ENCODE data around the gene C16orf92. TPM values are rescaled to one million over a fixed set of nuclear protein-coding genes. Genes with fewer than 3 reads are reported as not detected.
A peak's percentile ranks its signal among the peaks of the same experiment; 100 is the strongest.

C16orf92 gene
- total RNA-seq, 1 donor from 2014 or later: not detected

DNA sequence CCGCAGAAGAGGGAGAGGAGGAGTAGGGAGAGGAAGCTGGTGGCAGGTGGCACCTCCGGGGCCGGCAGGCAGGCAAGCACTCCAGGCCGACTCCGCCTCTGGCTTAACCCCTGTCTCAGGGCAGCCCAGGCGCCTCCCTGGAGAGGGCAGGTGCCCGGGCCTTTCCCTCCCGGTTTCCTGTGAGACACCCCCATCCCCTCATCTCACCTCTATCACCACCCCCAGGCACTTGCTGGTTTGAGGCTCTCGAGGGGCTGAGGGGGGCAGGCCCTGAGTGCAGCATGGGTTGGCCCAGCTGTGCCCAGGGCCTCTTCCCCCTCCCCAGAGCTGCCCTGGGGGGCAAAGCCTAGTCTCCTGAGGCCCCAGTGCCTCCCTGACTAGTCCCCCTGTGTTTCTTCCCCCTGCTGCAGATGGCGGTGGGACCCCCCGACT lies 18.2 kb upstream of the C16orf92 start:
- TF ChIP-seq CTCF (IDR thresholded peaks at IDR 0.05; ENCODE audit: insufficient read depth, low read depth, low read length): no peak
- TF ChIP-seq EZH2 (IDR thresholded peaks at IDR 0.05; ENCODE audit: insufficient read depth, low read length): no peak
- Histone ChIP-seq H3K27me3 (ENCODE audit: insufficient read depth, low read length) (no peaks in the 10 kb centered on the region), H3K9me3 (ENCODE audit: insufficient read depth, low read depth, low read length) (no peaks in the 10 kb centered on the region), H3K4me3 (ENCODE audit: insufficient read depth, low read depth, low read length) (no peak overlapping the region), H3K27ac (ENCODE audit: low read depth, low read length) (no peak overlapping the region), H3K9ac (ENCODE audit: low read length) (no peak overlapping the region), H4K20me1 (ENCODE audit: insufficient read depth, low read length) (peaks cover 17% of the 10 kb centered on the region), H3K79me2 (ENCODE audit: insufficient read depth, low read length) (no peaks in the 10 kb centered on the region), H3K4me2 (ENCODE audit: low read length) (no peak overlapping the region), H2AFZ (ENCODE audit: low read depth, low read length) (no peak overlapping the region), H3K36me3 (ENCODE audit: insufficient read depth, low read length) (no peaks in the 10 kb centered on the region), H3K4me1 (ENCODE audit: insufficient read depth, low read length) (no peaks in the 10 kb centered on the region)
- Mint-ChIP-seq H3K27ac (ENCODE audit: unreplicated experiment) (no peak overlapping the region), H3K36me3 (ENCODE audit: low read depth, unreplicated experiment) (peaks cover 7% of the 10 kb centered on the region), H3K27me3 (ENCODE audit: low read depth, unreplicated experiment) (peaks cover 16% of the 10 kb centered on the region), H3K4me3 (ENCODE audit: unreplicated experiment) (no peak overlapping the region), H3K4me1 (ENCODE audit: low read depth, unreplicated experiment) (no peaks in the 10 kb centered on the region), H3K9me3 (ENCODE audit: unreplicated experiment) (no peaks in the 10 kb centered on the region)
- no peak for DNase-seq (ENCODE audit: low read depth)
- FAIRE-seq: no peak

DNA sequence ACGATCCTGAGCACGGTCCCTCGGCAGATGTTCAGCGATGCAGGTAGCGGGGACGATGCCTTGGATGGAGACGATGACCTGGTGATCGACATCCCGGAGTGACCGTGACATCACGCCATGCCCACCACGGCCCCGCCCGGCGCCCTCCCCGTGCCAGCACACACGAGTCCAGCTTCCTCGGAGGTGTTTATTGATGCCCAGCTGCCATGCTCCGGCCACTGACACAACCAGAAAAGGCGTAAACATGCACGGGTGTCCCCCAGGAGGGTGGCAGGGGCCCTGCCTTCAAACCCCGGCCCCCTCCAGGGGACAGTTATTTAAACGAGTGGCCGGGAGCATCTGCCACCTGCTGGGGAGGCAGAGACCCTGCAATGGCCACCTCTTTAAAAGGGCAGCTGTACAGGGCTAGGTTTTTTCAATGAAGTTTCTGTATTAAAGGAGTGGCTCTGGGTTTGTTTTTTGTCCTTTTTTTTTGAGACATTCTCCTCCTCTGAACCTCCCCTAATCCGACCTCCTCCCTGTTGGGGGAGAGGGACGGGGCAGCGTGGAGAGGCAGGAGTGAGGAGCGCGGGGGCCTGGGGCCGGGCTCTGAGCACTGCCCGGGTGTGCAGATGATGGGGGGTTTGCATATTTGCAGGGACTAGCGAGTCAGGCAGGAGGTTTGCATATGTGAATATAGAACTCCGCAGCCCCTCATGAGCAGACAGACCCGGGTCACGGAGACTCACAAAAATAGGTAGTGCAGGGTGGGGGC lies 17.5 kb upstream of the C16orf92 start:
- no peaks in the 10 kb centered on the region for H3K9me3 Mint-ChIP-seq (ENCODE audit: unreplicated experiment)
- no peaks in the 10 kb centered on the region for H3K36me3 ChIP-seq (ENCODE audit: insufficient read depth, low read length)
- TF ChIP-seq EZH2 (IDR thresholded peaks at IDR 0.05; ENCODE audit: insufficient read depth, low read length): no peak
- peak; percentile 66 for TF ChIP-seq CTCF (IDR thresholded peaks at IDR 0.05; ENCODE audit: insufficient read depth, low read depth, low read length)
- peaks cover 17% of the 10 kb centered on the region for H4K20me1 ChIP-seq (ENCODE audit: insufficient read depth, low read length)
- H3K4me3 Mint-ChIP-seq (ENCODE audit: unreplicated experiment): no peak overlapping the region
- DNase-seq (ENCODE audit: low read depth) (no peak), FAIRE-seq (no peak)
- peaks cover 4% of the 10 kb centered on the region for H3K27me3 ChIP-seq (ENCODE audit: insufficient read depth, low read length)
- peaks cover 1% of the 10 kb centered on the region for H3K4me1 ChIP-seq (ENCODE audit: insufficient read depth, low read length)
- H3K9me3 ChIP-seq (ENCODE audit: insufficient read depth, low read depth, low read length): no peaks in the 10 kb centered on the region
- no peak overlapping the region for H3K4me3 ChIP-seq (ENCODE audit: insufficient read depth, low read depth, low read length)
- H3K27me3 Mint-ChIP-seq (ENCODE audit: low read depth, unreplicated experiment): peaks cover 19% of the 10 kb centered on the region
- H3K79me2 ChIP-seq (ENCODE audit: insufficient read depth, low read length): no peaks in the 10 kb centered on the region
- H2AFZ ChIP-seq (ENCODE audit: low read depth, low read length): no peak overlapping the region
- H3K9ac ChIP-seq (ENCODE audit: low read length): no peak overlapping the region
- H3K36me3 Mint-ChIP-seq (ENCODE audit: low read depth, unreplicated experiment): peaks cover 7% of the 10 kb centered on the region
- no peak overlapping the region for H3K27ac ChIP-seq (ENCODE audit: low read depth, low read length)
- no peaks in the 10 kb centered on the region for H3K4me1 Mint-ChIP-seq (ENCODE audit: low read depth, unreplicated experiment)
- H3K4me2 ChIP-seq (ENCODE audit: low read length): no peak overlapping the region
- no peak overlapping the region for H3K27ac Mint-ChIP-seq (ENCODE audit: unreplicated experiment)

DNA sequence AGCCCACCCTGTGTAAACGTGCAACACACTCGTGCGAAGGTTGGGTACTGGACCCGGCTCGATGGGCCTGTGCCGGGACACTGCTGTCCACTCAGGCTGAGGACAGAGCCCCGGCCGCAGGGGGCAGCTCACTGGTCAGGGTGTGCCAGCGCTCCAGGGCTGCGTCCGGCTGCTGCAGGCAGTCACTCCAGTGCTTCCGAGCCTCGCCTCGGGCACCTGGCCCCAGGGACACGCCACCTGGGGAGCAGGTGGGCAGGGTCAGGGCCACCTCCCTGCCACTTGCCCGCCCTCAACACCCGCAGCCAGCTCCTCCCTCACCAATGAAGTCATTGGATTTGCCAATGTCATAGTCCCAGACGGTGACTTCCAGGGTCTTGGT lies 16.9 kb upstream of the C16orf92 start:
- Histone ChIP-seq H4K20me1 (ENCODE audit: insufficient read depth, low read length) (peaks cover 17% of the 10 kb centered on the region), H2AFZ (ENCODE audit: low read depth, low read length) (no peak overlapping the region), H3K9me3 (ENCODE audit: insufficient read depth, low read depth, low read length) (no peaks in the 10 kb centered on the region), H3K27me3 (ENCODE audit: insufficient read depth, low read length) (peaks cover 5% of the 10 kb centered on the region), H3K79me2 (ENCODE audit: insufficient read depth, low read length) (no peaks in the 10 kb centered on the region), H3K4me1 (ENCODE audit: insufficient read depth, low read length) (peaks cover 5% of the 10 kb centered on the region), H3K4me2 (ENCODE audit: low read length) (no peak overlapping the region), H3K27ac (ENCODE audit: low read depth, low read length) (no peak overlapping the region), H3K9ac (ENCODE audit: low read length) (no peak overlapping the region), H3K36me3 (ENCODE audit: insufficient read depth, low read length) (no peaks in the 10 kb centered on the region), H3K4me3 (ENCODE audit: insufficient read depth, low read depth, low read length) (no peak overlapping the region)
- no peak for TF ChIP-seq EZH2 (IDR thresholded peaks at IDR 0.05; ENCODE audit: insufficient read depth, low read length)
- TF ChIP-seq CTCF (IDR thresholded peaks at IDR 0.05; ENCODE audit: insufficient read depth, low read depth, low read length): no peak
- Mint-ChIP-seq H3K4me3 (ENCODE audit: unreplicated experiment) (no peak overlapping the region), H3K27me3 (ENCODE audit: low read depth, unreplicated experiment) (peaks cover 20% of the 10 kb centered on the region), H3K4me1 (ENCODE audit: low read depth, unreplicated experiment) (no peaks in the 10 kb centered on the region), H3K9me3 (ENCODE audit: unreplicated experiment) (no peaks in the 10 kb centered on the region), H3K36me3 (ENCODE audit: low read depth, unreplicated experiment) (peaks cover 7% of the 10 kb centered on the region), H3K27ac (ENCODE audit: unreplicated experiment) (no peak overlapping the region)
- DNase-seq (ENCODE audit: low read depth) (no peak), FAIRE-seq (no peak)
